ENCODE measurements around the gene ZSCAN9.

ZSCAN9 gene

GRCh38 chr6:28208111-28208659, 16.9 kb upstream of the ZSCAN9 start:
- Histone ChIP-seq H4K5ac (ENCODE audit: low read length) (no peak overlapping the region), H3K27me3 (ENCODE audit: insufficient read depth, low read length, poor library complexity) (peaks cover 26% of the 10 kb centered on the region), H3K27ac (ENCODE audit: low read depth, low read length) (no peak overlapping the region), H3K56ac (ENCODE audit: low read length) (peak overlapping the region; percentile 75), H4K8ac (ENCODE audit: low read depth, low read length) (no peak overlapping the region), H3K4me2 (ENCODE audit: low read length) (peak overlapping the region; percentile 96), H3K36me3 (ENCODE audit: control insufficient read depth, insufficient read depth, low read length) (no peaks in the 10 kb centered on the region), H3K18ac (ENCODE audit: low read length) (no peak overlapping the region), H3K4me3 (ENCODE audit: low read length) (peak overlapping the region; percentile 53), H3K79me2 (ENCODE audit: control insufficient read depth, insufficient read depth, low read length) (no peaks in the 10 kb centered on the region), H2BK5ac (ENCODE audit: low read length) (no peak overlapping the region), H3K4me1 (ENCODE audit: control insufficient read depth, low read depth, low read length) (peaks cover 2% of the 10 kb centered on the region), H3K79me1 (ENCODE audit: low read length) (no peaks in the 10 kb centered on the region), H2BK15ac (replicated peaks; ENCODE audit: low read depth) (no peak overlapping the region), H3K23ac (ENCODE audit: low read length) (no peak overlapping the region), H3K4ac (ENCODE audit: low read depth, low read length) (no peak overlapping the region), H3K9ac (ENCODE audit: low read length) (peak overlapping the region; percentile 64), H2BK120ac (ENCODE audit: low read depth, low read length) (no peak overlapping the region), H2AK5ac (ENCODE audit: low read length) (no peak overlapping the region)
- DNase-seq = peak; percentile 65
- WGBS (ENCODE audit: extremely low coverage, insufficient coverage, low lambda C conversion rate) = no CpG with 5 or more reads among the region's 23 CpGs

- Histone ChIP-seq H3K4me1 (ENCODE audit: control insufficient read depth, low read depth, low read length) (peaks cover 2% of the 10 kb centered on the region), H4K8ac (ENCODE audit: low read depth, low read length) (no peak overlapping the region), H2AK5ac (ENCODE audit: low read length) (no peak overlapping the region), H3K4ac (ENCODE audit: low read depth, low read length) (no peak overlapping the region), H3K79me1 (ENCODE audit: low read length) (no peaks in the 10 kb centered on the region), H3K36me3 (ENCODE audit: control insufficient read depth, insufficient read depth, low read length) (no peaks in the 10 kb centered on the region), H2BK120ac (ENCODE audit: low read depth, low read length) (no peak overlapping the region), H3K27ac (ENCODE audit: low read depth, low read length) (no peak overlapping the region), H3K4me2 (ENCODE audit: low read length) (no peak overlapping the region), H3K9ac (ENCODE audit: low read length) (no peak overlapping the region), H3K27me3 (ENCODE audit: insufficient read depth, low read length, poor library complexity) (peaks cover 26% of the 10 kb centered on the region), H3K18ac (ENCODE audit: low read length) (no peak overlapping the region), H3K56ac (ENCODE audit: low read length) (no peak overlapping the region), H2BK5ac (ENCODE audit: low read length) (no peak overlapping the region), H3K23ac (ENCODE audit: low read length) (no peak overlapping the region), H2BK15ac (replicated peaks; ENCODE audit: low read depth) (no peak overlapping the region), H3K4me3 (ENCODE audit: low read length) (no peak overlapping the region), H3K79me2 (ENCODE audit: control insufficient read depth, insufficient read depth, low read length) (no peaks in the 10 kb centered on the region), H4K5ac (ENCODE audit: low read length) (no peak overlapping the region)
- no CpG with 5 or more reads among the region's 7 CpGs for WGBS (ENCODE audit: extremely low coverage, insufficient coverage, low lambda C conversion rate)
- DNase-seq = no peak
Observed at GRCh38 chr6:28209753-28210535, 15.1 kb upstream of the ZSCAN9 start.

GRCh38 chr6:28211840-28212509, 13.1 kb upstream of the ZSCAN9 start:
- peaks cover 19% of the 10 kb centered on the region for H3K27me3 ChIP-seq (ENCODE audit: insufficient read depth, low read length, poor library complexity)

GRCh38 chr6:28212510-28213212, 12.4 kb upstream of the ZSCAN9 start:
- Histone ChIP-seq H4K8ac (ENCODE audit: low read depth, low read length) (no peak overlapping the region), H3K9ac (ENCODE audit: low read length) (peak overlapping the region; percentile 4), H3K18ac (ENCODE audit: low read length) (no peak overlapping the region), H3K4me3 (ENCODE audit: low read length) (peak overlapping the region; percentile 2), H3K27ac (ENCODE audit: low read depth, low read length) (no peak overlapping the region), H3K56ac (ENCODE audit: low read length) (no peak overlapping the region), H3K27me3 (ENCODE audit: insufficient read depth, low read length, poor library complexity) (peaks cover 13% of the 10 kb centered on the region), H3K4ac (ENCODE audit: low read depth, low read length) (no peak overlapping the region), H2AK5ac (ENCODE audit: low read length) (no peak overlapping the region), H3K4me2 (ENCODE audit: low read length) (peak overlapping the region; percentile 57), H2BK120ac (ENCODE audit: low read depth, low read length) (no peak overlapping the region), H2BK5ac (ENCODE audit: low read length) (no peak overlapping the region), H3K79me2 (ENCODE audit: control insufficient read depth, insufficient read depth, low read length) (no peaks in the 10 kb centered on the region), H2BK15ac (replicated peaks; ENCODE audit: low read depth) (no peak overlapping the region), H3K79me1 (ENCODE audit: low read length) (no peaks in the 10 kb centered on the region), H3K4me1 (ENCODE audit: control insufficient read depth, low read depth, low read length) (no peaks in the 10 kb centered on the region), H3K23ac (ENCODE audit: low read length) (no peak overlapping the region), H4K5ac (ENCODE audit: low read length) (no peak overlapping the region), H3K36me3 (ENCODE audit: control insufficient read depth, insufficient read depth, low read length) (no peaks in the 10 kb centered on the region)
- peak; percentile 90 for DNase-seq
- WGBS (ENCODE audit: extremely low coverage, insufficient coverage, low lambda C conversion rate) = no CpG with 5 or more reads among the region's 21 CpGs

More at GRCh38 chr6:28211840-28212509, 13.1 kb upstream of the ZSCAN9 start:
- Histone ChIP-seq H4K8ac (ENCODE audit: low read depth, low read length) (no peak overlapping the region), H3K4me1 (ENCODE audit: control insufficient read depth, low read depth, low read length) (peaks cover 1% of the 10 kb centered on the region), H4K5ac (ENCODE audit: low read length) (no peak overlapping the region), H3K9ac (ENCODE audit: low read length) (peak overlapping the region; percentile 4), H2BK15ac (replicated peaks; ENCODE audit: low read depth) (no peak overlapping the region), H2BK120ac (ENCODE audit: low read depth, low read length) (no peak overlapping the region), H3K4me3 (ENCODE audit: low read length) (peak overlapping the region; percentile 2), H3K23ac (ENCODE audit: low read length) (no peak overlapping the region), H3K79me2 (ENCODE audit: control insufficient read depth, insufficient read depth, low read length) (no peaks in the 10 kb centered on the region), H3K79me1 (ENCODE audit: low read length) (no peaks in the 10 kb centered on the region), H3K56ac (ENCODE audit: low read length) (no peak overlapping the region), H3K4me2 (ENCODE audit: low read length) (peak overlapping the region; percentile 57), H3K27ac (ENCODE audit: low read depth, low read length) (no peak overlapping the region), H3K18ac (ENCODE audit: low read length) (no peak overlapping the region), H2BK5ac (ENCODE audit: low read length) (no peak overlapping the region), H3K4ac (ENCODE audit: low read depth, low read length) (no peak overlapping the region), H2AK5ac (ENCODE audit: low read length) (no peak overlapping the region), H3K36me3 (ENCODE audit: control insufficient read depth, insufficient read depth, low read length) (no peaks in the 10 kb centered on the region)
- no CpG with 5 or more reads among the region's 16 CpGs for WGBS (ENCODE audit: extremely low coverage, insufficient coverage, low lambda C conversion rate)
- peak; percentile 21 for DNase-seq

- Histone ChIP-seq H3K27ac (ENCODE audit: low read depth, low read length) (no peak overlapping the region), H3K23ac (ENCODE audit: low read length) (no peak overlapping the region), H2BK15ac (replicated peaks; ENCODE audit: low read depth) (no peak overlapping the region), H2AK5ac (ENCODE audit: low read length) (no peak overlapping the region), H3K36me3 (ENCODE audit: control insufficient read depth, insufficient read depth, low read length) (no peaks in the 10 kb centered on the region), H3K79me2 (ENCODE audit: control insufficient read depth, insufficient read depth, low read length) (no peaks in the 10 kb centered on the region), H3K18ac (ENCODE audit: low read length) (no peak overlapping the region), H3K79me1 (ENCODE audit: low read length) (no peaks in the 10 kb centered on the region), H3K4ac (ENCODE audit: low read depth, low read length) (no peak overlapping the region), H3K56ac (ENCODE audit: low read length) (no peak overlapping the region), H4K5ac (ENCODE audit: low read length) (no peak overlapping the region), H4K8ac (ENCODE audit: low read depth, low read length) (no peak overlapping the region), H3K9ac (ENCODE audit: low read length) (no peak overlapping the region), H3K27me3 (ENCODE audit: insufficient read depth, low read length, poor library complexity) (peaks cover 10% of the 10 kb centered on the region), H3K4me2 (ENCODE audit: low read length) (no peak overlapping the region), H2BK5ac (ENCODE audit: low read length) (no peak overlapping the region), H3K4me3 (ENCODE audit: low read length) (no peak overlapping the region), H3K4me1 (ENCODE audit: control insufficient read depth, low read depth, low read length) (no peaks in the 10 kb centered on the region), H2BK120ac (ENCODE audit: low read depth, low read length) (no peak overlapping the region)
- no peak for DNase-seq
- WGBS (ENCODE audit: extremely low coverage, insufficient coverage, low lambda C conversion rate) = no CpG with 5 or more reads among the region's 2 CpGs
Observed at GRCh38 chr6:28213213-28213523, 11.9 kb upstream of the ZSCAN9 start.
